ENCODE measurements around the gene PTCH2.

DNA sequence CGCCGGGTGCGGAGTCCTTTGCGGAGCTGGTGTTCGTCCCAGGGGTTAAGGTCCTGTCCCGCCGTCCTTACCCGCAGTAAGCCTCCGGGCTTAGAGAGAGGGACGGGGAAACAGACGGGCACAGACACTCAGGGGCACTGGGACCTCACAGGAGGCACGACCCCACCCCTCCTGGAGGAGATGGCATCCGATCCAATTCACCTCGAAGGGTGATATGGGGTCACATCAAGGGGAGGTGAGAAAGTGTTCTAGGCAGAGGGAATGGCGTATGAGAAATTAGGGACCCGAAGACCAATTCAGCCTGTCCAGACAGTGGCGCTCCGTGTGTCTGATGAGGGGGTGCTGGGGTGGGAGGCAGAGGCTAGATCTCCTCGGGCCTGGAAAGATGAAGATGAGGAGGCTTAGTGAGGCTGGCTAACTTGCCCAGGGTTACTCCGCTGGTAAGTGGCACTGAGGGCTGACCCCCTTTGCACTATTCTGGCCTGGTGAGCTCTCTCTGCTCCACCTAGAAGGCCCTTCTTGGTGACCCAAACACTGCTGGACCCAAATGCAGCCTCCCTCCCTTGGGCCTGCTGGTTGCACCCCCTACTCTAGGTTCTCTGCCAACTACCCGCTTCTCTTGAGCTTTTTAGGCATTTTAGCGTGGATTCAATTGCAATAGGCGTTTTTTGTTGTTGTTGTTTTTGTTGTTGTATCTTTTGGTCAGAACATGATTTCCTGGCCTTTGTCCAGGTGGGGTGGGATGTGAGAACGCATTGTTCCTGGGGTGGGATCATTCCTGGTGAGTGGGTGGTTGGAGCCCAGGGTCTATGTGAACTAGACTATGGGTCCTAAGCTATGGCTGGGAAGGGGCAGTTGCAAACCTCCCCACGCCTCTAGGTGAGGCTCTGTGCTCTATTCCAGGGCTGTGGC, 22.5 kb downstream of the PTCH2 start:
- TF ChIP-seq, protein P1, sequence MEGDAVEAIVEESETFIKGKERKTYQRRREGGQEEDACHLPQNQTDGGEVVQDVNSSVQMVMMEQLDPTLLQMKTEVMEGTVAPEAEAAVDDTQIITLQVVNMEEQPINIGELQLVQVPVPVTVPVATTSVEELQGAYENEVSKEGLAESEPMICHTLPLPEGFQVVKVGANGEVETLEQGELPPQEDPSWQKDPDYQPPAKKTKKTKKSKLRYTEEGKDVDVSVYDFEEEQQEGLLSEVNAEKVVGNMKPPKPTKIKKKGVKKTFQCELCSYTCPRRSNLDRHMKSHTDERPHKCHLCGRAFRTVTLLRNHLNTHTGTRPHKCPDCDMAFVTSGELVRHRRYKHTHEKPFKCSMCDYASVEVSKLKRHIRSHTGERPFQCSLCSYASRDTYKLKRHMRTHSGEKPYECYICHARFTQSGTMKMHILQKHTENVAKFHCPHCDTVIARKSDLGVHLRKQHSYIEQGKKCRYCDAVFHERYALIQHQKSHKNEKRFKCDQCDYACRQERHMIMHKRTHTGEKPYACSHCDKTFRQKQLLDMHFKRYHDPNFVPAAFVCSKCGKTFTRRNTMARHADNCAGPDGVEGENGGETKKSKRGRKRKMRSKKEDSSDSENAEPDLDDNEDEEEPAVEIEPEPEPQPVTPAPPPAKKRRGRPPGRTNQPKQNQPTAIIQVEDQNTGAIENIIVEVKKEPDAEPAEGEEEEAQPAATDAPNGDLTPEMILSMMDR (IDR thresholded peaks at IDR 0.05), result no peak
- TF ChIP-seq POLR2A (IDR thresholded peaks at IDR 0.05), result no peak
